ENCODE measurements around the gene PODXL. TPM values are rescaled to one million over a fixed set of nuclear protein-coding genes. Genes with fewer than 3 reads are reported as not detected.

PODXL gene
- total and polyA plus RNA-seq, 3 donors from 2014 or later = 15.4 to 27.3 (median 19.4) TPM

DNA sequence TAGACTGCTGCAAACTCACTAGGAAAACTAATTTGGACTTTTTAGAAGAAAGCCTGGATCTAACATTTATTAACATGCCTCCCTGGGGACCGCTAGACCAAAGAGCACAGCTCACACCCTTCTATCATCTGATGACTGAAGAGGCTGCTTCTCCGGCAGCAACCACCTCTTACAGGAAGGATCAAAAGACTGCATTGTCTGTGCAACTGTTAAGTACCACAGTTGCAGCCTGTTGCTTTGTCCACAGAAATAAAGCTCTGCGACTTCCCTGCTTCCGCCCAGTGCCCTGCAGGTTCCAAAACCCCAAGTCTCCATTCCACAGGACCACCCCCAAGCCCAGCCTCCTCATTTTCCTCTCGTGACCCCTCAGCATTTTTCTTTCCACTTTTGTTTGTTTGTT is 14.0 kb upstream of the PODXL start:
- Histone ChIP-seq H3K36me3 (ENCODE audit: low read depth, missing control alignments) (no peaks in the 10 kb centered on the region), H3K27ac (no peak overlapping the region), H3K4me3 (no peak overlapping the region), H3K4me1 (no peaks in the 10 kb centered on the region), H3K9me3 (no peaks in the 10 kb centered on the region), H3K27me3 (no peaks in the 10 kb centered on the region)
- 89 to 97% methylated on average over 5 of the region's 5 CpGs for WGBS, 2 donors
- intact Hi-C loops (cut with DNase I; ENCODE audit: low total_unique reads) = no loop called here
- no peak for TF ChIP-seq POLR2A (IDR thresholded peaks at IDR 0.05)
- TF ChIP-seq, protein P1, sequence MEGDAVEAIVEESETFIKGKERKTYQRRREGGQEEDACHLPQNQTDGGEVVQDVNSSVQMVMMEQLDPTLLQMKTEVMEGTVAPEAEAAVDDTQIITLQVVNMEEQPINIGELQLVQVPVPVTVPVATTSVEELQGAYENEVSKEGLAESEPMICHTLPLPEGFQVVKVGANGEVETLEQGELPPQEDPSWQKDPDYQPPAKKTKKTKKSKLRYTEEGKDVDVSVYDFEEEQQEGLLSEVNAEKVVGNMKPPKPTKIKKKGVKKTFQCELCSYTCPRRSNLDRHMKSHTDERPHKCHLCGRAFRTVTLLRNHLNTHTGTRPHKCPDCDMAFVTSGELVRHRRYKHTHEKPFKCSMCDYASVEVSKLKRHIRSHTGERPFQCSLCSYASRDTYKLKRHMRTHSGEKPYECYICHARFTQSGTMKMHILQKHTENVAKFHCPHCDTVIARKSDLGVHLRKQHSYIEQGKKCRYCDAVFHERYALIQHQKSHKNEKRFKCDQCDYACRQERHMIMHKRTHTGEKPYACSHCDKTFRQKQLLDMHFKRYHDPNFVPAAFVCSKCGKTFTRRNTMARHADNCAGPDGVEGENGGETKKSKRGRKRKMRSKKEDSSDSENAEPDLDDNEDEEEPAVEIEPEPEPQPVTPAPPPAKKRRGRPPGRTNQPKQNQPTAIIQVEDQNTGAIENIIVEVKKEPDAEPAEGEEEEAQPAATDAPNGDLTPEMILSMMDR (IDR thresholded peaks at IDR 0.05) = no peak
- no peak for DNase-seq

DNA sequence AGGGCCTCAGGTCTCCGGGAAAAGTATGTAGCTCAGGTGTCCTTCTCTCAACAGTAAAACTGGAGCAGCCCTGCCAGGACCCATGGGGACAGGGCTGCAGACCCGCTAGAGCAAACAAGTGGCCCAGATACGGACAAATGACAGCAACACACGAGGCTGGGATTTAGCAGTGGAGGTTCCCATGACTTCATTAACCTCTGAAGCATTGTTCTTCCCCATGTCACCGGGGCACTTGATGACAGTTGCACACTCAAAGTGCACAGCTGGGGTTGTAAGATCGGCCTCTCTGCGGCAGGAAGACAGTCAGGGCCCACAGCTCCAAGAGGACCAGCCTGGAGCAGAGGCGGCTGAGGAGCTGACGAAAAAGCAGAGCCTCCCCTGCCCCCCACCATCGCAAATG is 12.5 kb upstream of the PODXL start:
- no peaks in the 10 kb centered on the region for H3K4me1 ChIP-seq
- no peak overlapping the region for H3K27ac ChIP-seq
- intact Hi-C loops (cut with DNase I; ENCODE audit: low total_unique reads) = no loop called here
- no peaks in the 10 kb centered on the region for H3K9me3 ChIP-seq
- TF ChIP-seq, protein P1 (IDR thresholded peaks at IDR 0.05) = no peak
- TF ChIP-seq POLR2A (IDR thresholded peaks at IDR 0.05) = no peak
- H3K27me3 ChIP-seq = no peaks in the 10 kb centered on the region
- WGBS, 2 donors = 78 to 86% methylated on average over 9 to 10 of the region's 10 CpGs
- no peaks in the 10 kb centered on the region for H3K36me3 ChIP-seq (ENCODE audit: low read depth, missing control alignments)
- no peak for DNase-seq
- H3K4me3 ChIP-seq = no peak overlapping the region

DNA sequence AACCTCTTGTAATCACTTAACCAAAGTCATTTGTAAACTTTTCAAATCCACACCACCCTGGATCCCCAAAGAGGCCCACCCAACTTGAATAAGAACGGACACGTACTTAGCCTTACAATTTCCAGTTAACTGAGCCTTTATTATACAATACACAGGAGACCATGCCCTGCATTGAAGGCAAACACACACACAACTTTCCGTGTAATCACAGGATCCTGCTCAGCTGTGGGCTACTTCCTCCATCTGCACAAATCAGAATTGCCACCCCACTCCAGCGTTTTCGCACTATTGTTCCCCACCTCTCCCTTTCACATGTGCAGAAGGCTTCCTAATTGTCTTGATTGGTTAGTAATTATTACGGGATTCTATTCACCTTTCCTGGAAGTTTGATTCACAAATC is 12.1 kb upstream of the PODXL start:
- H3K36me3 ChIP-seq (ENCODE audit: low read depth, missing control alignments) = no peaks in the 10 kb centered on the region
- no peaks in the 10 kb centered on the region for H3K27me3 ChIP-seq
- no peaks in the 10 kb centered on the region for H3K9me3 ChIP-seq
- intact Hi-C loops (cut with DNase I; ENCODE audit: low total_unique reads) = no loop called here
- TF ChIP-seq POLR2A (IDR thresholded peaks at IDR 0.05) = no peak
- TF ChIP-seq, protein P1 (IDR thresholded peaks at IDR 0.05) = no peak
- H3K4me3 ChIP-seq = no peak overlapping the region
- no peak for DNase-seq
- H3K27ac ChIP-seq = no peak overlapping the region
- 91 to 92% methylated on average over 6 of the region's 6 CpGs for WGBS, 2 donors
- H3K4me1 ChIP-seq = no peaks in the 10 kb centered on the region

- no peak overlapping the region for H3K4me3 ChIP-seq
- no peaks in the 10 kb centered on the region for H3K27me3 ChIP-seq
- no peaks in the 10 kb centered on the region for H3K4me1 ChIP-seq
- no peaks in the 10 kb centered on the region for H3K9me3 ChIP-seq
- intact Hi-C loops (cut with DNase I; ENCODE audit: low total_unique reads) = no loop called here
- 80 to 84% methylated on average over 5 of the region's 5 CpGs for WGBS, 2 donors
- no peak overlapping the region for H3K27ac ChIP-seq
- no peak for DNase-seq
- TF ChIP-seq, protein P1 (IDR thresholded peaks at IDR 0.05) = no peak
- no peak for TF ChIP-seq POLR2A (IDR thresholded peaks at IDR 0.05)
- no peaks in the 10 kb centered on the region for H3K36me3 ChIP-seq (ENCODE audit: low read depth, missing control alignments)
These were observed 8.2 kb upstream of the PODXL start for GRCh38 chr7:131564640-131565039.

GRCh38 chr7:131563918-131564317 is 7.5 kb upstream of the PODXL start:
- TF ChIP-seq, protein P1 (IDR thresholded peaks at IDR 0.05) = no peak
- no peak for TF ChIP-seq POLR2A (IDR thresholded peaks at IDR 0.05)
- 84 to 88% methylated on average over 5 of the region's 5 CpGs for WGBS, 2 donors
- Histone ChIP-seq H3K36me3 (ENCODE audit: low read depth, missing control alignments) (no peaks in the 10 kb centered on the region), H3K27me3 (no peaks in the 10 kb centered on the region), H3K27ac (no peak overlapping the region), H3K9me3 (no peaks in the 10 kb centered on the region), H3K4me3 (no peak overlapping the region), H3K4me1 (no peaks in the 10 kb centered on the region)
- intact Hi-C loops (cut with DNase I; ENCODE audit: low total_unique reads) = no loop called here
- no peak for DNase-seq

Data from testis (tissue), 3 donors.